Cardiac muscle cell (in vitro differentiated cells and primary cell): ENCODE measurements around the gene INCENP. TPM values are rescaled to one million over a fixed set of nuclear protein-coding genes. Genes with fewer than 3 reads are reported as not detected.
A peak's percentile ranks its signal among the peaks of the same experiment; 100 is the strongest.

Source experiments
- DNase-seq, 2 donors: peaks; one replicate each; pipeline versions ENCODE4 v3.0.0 to v3.0.0-alpha.2; 2010 to 2017; ENCODE audit warnings: low read depth in 1 of 2, low spot score in 1 of 2
- H3K27ac ChIP-seq: fragments of 200-600 bp; sonication (generic); 2 replicates; pipeline ENCODE4 v1.5.1; 2016
- H3K27me3 ChIP-seq: fragments of 200-600 bp; sonication (generic); 2 replicates; pipeline ENCODE4 v1.6.0; 2016; ENCODE audit warnings: control low read depth
- H3K36me3 ChIP-seq: fragments of 200-600 bp; sonication (generic); 2 replicates; pipeline ENCODE4 v1.5.1; 2016; ENCODE audit warnings: control low read depth
- H3K4me1 ChIP-seq: fragments of 200-600 bp; sonication (generic); 2 replicates; pipeline ENCODE4 v1.8.1; 2017; ENCODE audit warnings: low read depth, mild to moderate bottlenecking, mixed run types
- H3K4me3 ChIP-seq: fragments of 200-600 bp; sonication (generic); 2 replicates; pipeline ENCODE4 v1.5.1; 2016; ENCODE audit warnings: mild to moderate bottlenecking
- H3K9me3 ChIP-seq: fragments of 200-600 bp; sonication (generic); 2 replicates; pipeline ENCODE4 v1.5.1; 2017; ENCODE audit warnings: low read depth, mild to moderate bottlenecking, control low read depth
- polyA plus RNA-seq: library from polyadenylated mRNA; unstranded; fragments of >200 nt; fragmentation: Nextera tagmentation; extraction: Ambion mirVana; gene quantifications from 2 replicates; pipeline ENCODE4 v1.2.1, GENCODE V29; 2016
- total RNA-seq: library from RNA; depleted of rRNA; stranded (reverse); fragments of >200 nt; gene quantifications from 2 replicates; pipeline ENCODE4 v1.2.3, GENCODE V29; 2016
- TF ChIP-seq, protein P1 (sequence below): IDR thresholded peaks from 2 replicates; pipeline ENCODE4 v1.5.1; 2012; ENCODE audit warnings: low read depth, mild to moderate bottlenecking, low read length

Gene INCENP
- total and polyA plus RNA-seq, 2 experiments from 2014 or later = 1.9 to 68.7 TPM

DNA sequence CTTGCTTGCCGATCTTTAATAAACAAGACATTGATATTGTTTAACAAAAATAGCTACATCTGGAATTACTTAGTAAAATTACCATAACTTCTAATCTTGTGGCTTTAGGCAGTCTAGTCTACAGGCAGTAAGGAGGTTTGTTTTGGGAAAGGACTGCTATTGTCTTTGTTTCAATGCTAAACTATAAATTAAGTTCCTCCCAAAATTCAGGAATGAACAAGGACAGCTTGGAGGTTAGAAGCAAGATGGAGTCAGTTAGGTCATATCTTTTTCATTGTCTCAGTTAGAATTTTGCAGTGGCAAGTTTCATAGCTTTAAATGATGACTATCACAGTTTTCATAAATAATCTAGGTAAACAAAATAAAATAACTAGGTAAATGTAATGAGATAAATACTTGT lies 36.1 kb upstream of the INCENP start:
- Histone ChIP-seq H3K27me3 (no peaks in the 10 kb centered on the region), H3K9me3 (peaks cover 3% of the 10 kb centered on the region), H3K4me3 (no peak overlapping the region), H3K36me3 (no peaks in the 10 kb centered on the region), H3K4me1 (no peaks in the 10 kb centered on the region), H3K27ac (no peak overlapping the region)
- no peak for DNase-seq
- TF ChIP-seq, protein P1, sequence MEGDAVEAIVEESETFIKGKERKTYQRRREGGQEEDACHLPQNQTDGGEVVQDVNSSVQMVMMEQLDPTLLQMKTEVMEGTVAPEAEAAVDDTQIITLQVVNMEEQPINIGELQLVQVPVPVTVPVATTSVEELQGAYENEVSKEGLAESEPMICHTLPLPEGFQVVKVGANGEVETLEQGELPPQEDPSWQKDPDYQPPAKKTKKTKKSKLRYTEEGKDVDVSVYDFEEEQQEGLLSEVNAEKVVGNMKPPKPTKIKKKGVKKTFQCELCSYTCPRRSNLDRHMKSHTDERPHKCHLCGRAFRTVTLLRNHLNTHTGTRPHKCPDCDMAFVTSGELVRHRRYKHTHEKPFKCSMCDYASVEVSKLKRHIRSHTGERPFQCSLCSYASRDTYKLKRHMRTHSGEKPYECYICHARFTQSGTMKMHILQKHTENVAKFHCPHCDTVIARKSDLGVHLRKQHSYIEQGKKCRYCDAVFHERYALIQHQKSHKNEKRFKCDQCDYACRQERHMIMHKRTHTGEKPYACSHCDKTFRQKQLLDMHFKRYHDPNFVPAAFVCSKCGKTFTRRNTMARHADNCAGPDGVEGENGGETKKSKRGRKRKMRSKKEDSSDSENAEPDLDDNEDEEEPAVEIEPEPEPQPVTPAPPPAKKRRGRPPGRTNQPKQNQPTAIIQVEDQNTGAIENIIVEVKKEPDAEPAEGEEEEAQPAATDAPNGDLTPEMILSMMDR = no peak

DNA sequence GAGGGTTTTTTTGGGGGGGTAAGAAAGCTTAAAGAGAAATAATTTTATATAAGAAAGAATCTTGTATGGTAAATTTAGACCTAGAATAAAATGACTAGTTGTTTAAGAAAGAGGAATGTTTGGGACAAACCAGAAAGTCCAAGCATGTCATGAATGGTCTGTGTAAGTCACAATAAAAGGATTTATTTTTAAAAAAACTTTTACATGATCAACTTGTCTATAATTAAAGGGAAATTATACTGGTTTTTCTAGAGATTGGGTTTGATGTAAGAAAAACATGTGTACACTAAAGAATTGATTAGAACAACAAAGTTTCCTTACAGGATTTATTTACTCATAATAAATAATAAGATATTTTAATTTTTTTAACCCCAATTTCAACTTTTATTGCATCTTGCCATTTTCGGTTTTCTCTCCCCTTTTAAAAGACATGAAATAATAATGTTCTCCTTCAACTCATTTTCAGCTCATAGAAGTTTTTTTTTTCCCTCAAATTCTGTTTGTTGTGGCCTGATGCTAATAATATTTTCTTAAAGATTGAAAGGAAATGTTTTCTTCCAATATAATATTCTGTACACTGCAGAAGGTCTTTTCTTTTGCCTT lies 35.4 kb upstream of the INCENP start:
- Histone ChIP-seq H3K27ac (no peak overlapping the region), H3K9me3 (peaks cover 3% of the 10 kb centered on the region), H3K4me1 (no peaks in the 10 kb centered on the region), H3K36me3 (no peaks in the 10 kb centered on the region), H3K4me3 (no peak overlapping the region), H3K27me3 (no peaks in the 10 kb centered on the region)
- no peak for DNase-seq
- TF ChIP-seq, protein P1 = no peak

DNA sequence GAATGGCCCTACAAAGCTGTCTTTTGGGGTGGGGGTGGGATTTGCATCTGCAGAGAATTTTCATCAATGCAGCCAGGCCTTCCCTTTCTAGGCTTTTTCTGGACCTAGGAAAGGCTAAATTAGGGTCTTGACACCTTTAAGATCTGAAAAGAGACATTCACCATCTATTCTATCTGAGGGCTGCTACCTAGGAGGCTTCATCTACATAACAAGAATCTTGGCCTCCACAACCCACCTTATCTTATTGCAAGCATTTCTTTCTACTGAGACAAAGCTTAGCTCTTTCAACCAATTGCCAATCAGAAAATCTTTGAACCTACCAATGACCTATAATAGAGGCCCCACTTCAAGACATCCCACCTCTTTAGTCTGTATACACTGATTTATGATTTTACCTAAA lies 20.7 kb upstream of the INCENP start:
- Histone ChIP-seq H3K27me3 (no peaks in the 10 kb centered on the region), H3K9me3 (no peaks in the 10 kb centered on the region), H3K27ac (no peak overlapping the region), H3K4me1 (no peaks in the 10 kb centered on the region), H3K4me3 (no peak overlapping the region), H3K36me3 (no peaks in the 10 kb centered on the region)
- DNase-seq = no peak
- TF ChIP-seq, protein P1 = no peak

DNA sequence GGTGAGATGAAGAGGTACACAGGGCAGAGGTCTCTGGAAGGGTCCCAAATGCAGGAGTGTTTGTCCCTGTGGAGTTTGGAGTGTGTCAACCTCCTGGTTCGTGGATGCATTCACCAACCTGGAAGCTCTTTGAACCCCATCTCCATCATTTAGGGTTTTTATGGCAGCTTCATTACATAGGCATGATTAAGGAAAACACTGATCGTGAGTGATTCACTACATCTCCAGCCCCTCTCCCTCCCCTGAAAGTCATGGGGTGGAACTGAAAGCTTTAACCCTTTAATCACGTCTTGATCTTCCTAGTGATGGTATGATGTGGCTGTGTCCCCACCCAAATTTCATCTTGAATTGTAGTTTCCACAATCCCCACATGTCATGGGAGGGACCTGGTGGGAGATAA lies 19.8 kb upstream of the INCENP start:
- Histone ChIP-seq H3K36me3 (no peaks in the 10 kb centered on the region), H3K9me3 (no peaks in the 10 kb centered on the region), H3K27me3 (no peaks in the 10 kb centered on the region), H3K4me1 (no peaks in the 10 kb centered on the region), H3K27ac (no peak overlapping the region), H3K4me3 (no peak overlapping the region)
- TF ChIP-seq, protein P1 = no peak
- DNase-seq = no peak

DNA sequence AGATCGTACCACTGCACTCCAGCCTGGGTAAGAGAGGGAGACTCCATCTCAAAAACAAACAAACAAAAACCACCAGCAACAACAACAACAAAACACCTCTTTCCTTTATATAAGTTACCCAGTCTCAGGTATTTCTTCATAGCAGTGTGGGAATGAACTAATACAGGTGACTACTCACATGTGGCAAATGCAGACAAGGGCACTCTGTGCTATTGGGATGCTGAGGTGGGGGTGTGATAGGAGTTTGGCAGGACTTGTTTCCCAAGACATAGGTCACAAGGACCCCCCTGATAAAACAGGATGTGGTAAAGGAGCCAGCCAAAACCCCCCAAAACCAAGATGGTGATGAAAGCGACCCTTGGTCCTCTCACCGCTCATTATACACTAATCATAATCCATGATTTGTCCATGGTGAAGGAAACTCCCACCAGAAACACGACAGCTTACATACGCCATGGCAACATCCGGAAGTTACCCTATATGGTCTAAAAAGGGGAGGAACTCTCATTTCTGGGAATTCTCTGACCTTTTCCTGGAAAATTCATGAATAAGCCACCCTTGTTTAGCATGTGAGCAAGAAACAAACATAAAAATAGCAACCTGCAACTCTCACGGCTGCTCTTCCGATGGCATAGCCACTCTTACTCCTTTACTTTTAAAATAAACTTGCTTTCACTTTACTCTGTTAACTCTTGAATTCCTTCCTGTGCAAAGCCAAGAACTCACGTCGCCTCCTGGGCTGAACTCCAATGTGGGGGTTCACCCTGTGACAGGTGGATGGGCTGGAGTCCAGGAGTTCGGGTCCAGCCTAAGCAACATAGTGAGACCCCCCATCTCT lies 18.8 kb upstream of the INCENP start:
- H3K27me3 ChIP-seq = no peaks in the 10 kb centered on the region
- H3K4me3 ChIP-seq = no peak overlapping the region
- DNase-seq = peak in 1 of 2 donors; percentile 90
- H3K4me1 ChIP-seq = no peaks in the 10 kb centered on the region
- TF ChIP-seq, protein P1 = no peak
- no peaks in the 10 kb centered on the region for H3K9me3 ChIP-seq
- H3K36me3 ChIP-seq = no peaks in the 10 kb centered on the region
- H3K27ac ChIP-seq = no peak overlapping the region
